ENCODE data around the gene STRN4. TPM values are rescaled to one million over a fixed set of nuclear protein-coding genes. Genes with fewer than 3 reads are reported as not detected.

The STRN4 gene
- total and polyA plus RNA-seq, 9 of the 15 experiments (the other 6 are each of a cell fraction or from before 2014, with no cell fraction given), result 0.62 to 83.7 (median 36.9) TPM

GRCh38 chr19:46786236-46787039 lies 40.2 kb upstream of the STRN4 start (continued):
- TF ChIP-seq ILF3 (IDR thresholded peaks at IDR 0.05; ENCODE audit: borderline replicate concordance) (no peak), RBM25 (IDR thresholded peaks at IDR 0.05; ENCODE audit: low read depth, low read length, severe bottlenecking) (no peak), SAFB2 (IDR thresholded peaks at IDR 0.05; ENCODE audit: borderline replicate concordance, low read depth, low read length, severe bottlenecking) (no peak), SIX5 (IDR thresholded peaks at IDR 0.05; ENCODE audit: borderline replicate concordance in 1 of 2, insufficient read depth in 1 of 2, low read depth in 1 of 2, low read length in 2 of 2) (no peak), ATF6 (CRISPR knock-in tag; IDR thresholded peaks at IDR 0.05) (no peak; the same call in 1 of the 2 replicates), ZNF408 (CRISPR knock-in tag; IDR thresholded peaks at IDR 0.05; ENCODE audit: low read depth) (no peak), CGGBP1 (CRISPR knock-in tag; IDR thresholded peaks at IDR 0.05) (no peak), ZNF212 (CRISPR knock-in tag; IDR thresholded peaks at IDR 0.05) (no peak)
- TF ChIP-seq, protein P1, sequence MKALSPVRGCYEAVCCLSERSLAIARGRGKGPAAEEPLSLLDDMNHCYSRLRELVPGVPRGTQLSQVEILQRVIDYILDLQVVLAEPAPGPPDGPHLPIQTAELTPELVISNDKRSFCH (CRISPR knock-in tag; IDR thresholded peaks at IDR 0.05), result no peak
- TF ChIP-seq, protein P1 (tag; IDR thresholded peaks at IDR 0.05), result 0 out of 2 replicates have a peak, but pooled peaks have one; percentile 35
- TF ChIP-seq, protein P2, sequence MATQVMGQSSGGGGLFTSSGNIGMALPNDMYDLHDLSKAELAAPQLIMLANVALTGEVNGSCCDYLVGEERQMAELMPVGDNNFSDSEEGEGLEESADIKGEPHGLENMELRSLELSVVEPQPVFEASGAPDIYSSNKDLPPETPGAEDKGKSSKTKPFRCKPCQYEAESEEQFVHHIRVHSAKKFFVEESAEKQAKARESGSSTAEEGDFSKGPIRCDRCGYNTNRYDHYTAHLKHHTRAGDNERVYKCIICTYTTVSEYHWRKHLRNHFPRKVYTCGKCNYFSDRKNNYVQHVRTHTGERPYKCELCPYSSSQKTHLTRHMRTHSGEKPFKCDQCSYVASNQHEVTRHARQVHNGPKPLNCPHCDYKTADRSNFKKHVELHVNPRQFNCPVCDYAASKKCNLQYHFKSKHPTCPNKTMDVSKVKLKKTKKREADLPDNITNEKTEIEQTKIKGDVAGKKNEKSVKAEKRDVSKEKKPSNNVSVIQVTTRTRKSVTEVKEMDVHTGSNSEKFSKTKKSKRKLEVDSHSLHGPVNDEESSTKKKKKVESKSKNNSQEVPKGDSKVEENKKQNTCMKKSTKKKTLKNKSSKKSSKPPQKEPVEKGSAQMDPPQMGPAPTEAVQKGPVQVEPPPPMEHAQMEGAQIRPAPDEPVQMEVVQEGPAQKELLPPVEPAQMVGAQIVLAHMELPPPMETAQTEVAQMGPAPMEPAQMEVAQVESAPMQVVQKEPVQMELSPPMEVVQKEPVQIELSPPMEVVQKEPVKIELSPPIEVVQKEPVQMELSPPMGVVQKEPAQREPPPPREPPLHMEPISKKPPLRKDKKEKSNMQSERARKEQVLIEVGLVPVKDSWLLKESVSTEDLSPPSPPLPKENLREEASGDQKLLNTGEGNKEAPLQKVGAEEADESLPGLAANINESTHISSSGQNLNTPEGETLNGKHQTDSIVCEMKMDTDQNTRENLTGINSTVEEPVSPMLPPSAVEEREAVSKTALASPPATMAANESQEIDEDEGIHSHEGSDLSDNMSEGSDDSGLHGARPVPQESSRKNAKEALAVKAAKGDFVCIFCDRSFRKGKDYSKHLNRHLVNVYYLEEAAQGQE (IDR thresholded peaks at IDR 0.05; ENCODE audit: borderline replicate concordance), result no peak; the same call in none of the 2 replicates
- TF ChIP-seq, protein P2 (CRISPR knock-in tag; IDR thresholded peaks at IDR 0.05; ENCODE audit: low read depth), result 0 out of 2 replicates have a peak, but pooled peaks have one; percentile 40
